ENCODE measurements around the gene LGR6. TPM values are rescaled to one million over a fixed set of nuclear protein-coding genes. Genes with fewer than 3 reads are reported as not detected.

The LGR6 gene
- total and polyA plus RNA-seq, 8 donors: 0.75 to 1.8 (median 1.5) TPM

DNA sequence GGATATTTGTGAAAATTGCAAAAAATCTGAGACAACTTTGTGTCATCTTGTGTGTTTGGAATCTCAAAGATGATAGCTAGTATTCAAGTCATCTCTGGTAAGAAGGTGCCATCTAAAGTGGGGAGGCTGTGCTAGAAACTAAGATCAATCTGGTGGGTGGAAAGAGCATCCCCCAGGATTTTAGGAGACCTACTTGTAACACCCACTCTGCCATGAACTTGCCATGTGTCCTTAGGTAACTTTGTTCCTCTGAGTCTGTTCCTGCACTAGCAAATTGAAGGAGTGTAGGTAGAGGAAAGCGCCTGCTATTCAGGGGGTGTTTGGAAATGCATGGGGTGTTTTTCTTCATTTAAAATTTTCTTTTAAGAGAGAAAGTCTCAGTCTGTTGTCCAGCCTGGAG, 24.4 kb downstream of the LGR6 start:
- peaks cover 0 to 11% of the 10 kb centered on the region in 2 donors for H3K4me1 ChIP-seq
- intact Hi-C loops (cut with DNase I): no loop called here
- no peaks in the 10 kb centered on the region for H3K9me3 ChIP-seq
- DNase-seq (no peak), ATAC-seq (no peak)
- H3K27ac ChIP-seq: no peak overlapping the region
- H3K4me3 ChIP-seq: no peak overlapping the region
- peaks cover 17 to 39% of the 10 kb centered on the region in 2 donors for H3K27me3 ChIP-seq
- TF ChIP-seq, protein P1, sequence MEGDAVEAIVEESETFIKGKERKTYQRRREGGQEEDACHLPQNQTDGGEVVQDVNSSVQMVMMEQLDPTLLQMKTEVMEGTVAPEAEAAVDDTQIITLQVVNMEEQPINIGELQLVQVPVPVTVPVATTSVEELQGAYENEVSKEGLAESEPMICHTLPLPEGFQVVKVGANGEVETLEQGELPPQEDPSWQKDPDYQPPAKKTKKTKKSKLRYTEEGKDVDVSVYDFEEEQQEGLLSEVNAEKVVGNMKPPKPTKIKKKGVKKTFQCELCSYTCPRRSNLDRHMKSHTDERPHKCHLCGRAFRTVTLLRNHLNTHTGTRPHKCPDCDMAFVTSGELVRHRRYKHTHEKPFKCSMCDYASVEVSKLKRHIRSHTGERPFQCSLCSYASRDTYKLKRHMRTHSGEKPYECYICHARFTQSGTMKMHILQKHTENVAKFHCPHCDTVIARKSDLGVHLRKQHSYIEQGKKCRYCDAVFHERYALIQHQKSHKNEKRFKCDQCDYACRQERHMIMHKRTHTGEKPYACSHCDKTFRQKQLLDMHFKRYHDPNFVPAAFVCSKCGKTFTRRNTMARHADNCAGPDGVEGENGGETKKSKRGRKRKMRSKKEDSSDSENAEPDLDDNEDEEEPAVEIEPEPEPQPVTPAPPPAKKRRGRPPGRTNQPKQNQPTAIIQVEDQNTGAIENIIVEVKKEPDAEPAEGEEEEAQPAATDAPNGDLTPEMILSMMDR (IDR thresholded peaks at IDR 0.05): no peak
- H3K36me3 ChIP-seq: no peaks in the 10 kb centered on the region

DNA sequence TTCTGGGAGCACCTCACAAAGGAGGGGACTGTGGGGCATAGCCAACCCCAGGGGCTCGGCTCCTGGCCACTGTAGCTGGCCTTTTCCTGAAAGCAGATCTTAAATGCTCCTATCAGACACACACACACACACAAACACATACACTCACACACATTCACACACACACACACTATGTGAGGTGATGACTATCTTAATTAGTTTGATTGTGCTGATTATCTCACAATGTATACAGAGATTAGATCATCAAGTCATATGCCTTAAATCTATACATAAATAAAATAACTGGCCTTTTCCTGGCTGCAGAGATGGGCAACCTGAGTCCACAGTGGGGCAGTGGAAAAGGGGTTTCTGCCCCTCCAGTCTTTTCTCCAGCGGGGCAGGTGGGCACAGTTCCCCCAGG, 27.1 kb downstream of the LGR6 start:
- Histone ChIP-seq H3K36me3 (no peaks in the 10 kb centered on the region), H3K9me3 (no peaks in the 10 kb centered on the region), H3K27ac (no peak overlapping the region), H3K4me3 (no peak overlapping the region), H3K4me1 (no peaks in the 10 kb centered on the region), H3K27me3 (peaks cover 0 to 11% of the 10 kb centered on the region in 2 donors)
- TF ChIP-seq, protein P1 (IDR thresholded peaks at IDR 0.05): no peak
- ATAC-seq (no peak), DNase-seq (no peak)
- intact Hi-C loops (cut with DNase I): no loop called here

DNA sequence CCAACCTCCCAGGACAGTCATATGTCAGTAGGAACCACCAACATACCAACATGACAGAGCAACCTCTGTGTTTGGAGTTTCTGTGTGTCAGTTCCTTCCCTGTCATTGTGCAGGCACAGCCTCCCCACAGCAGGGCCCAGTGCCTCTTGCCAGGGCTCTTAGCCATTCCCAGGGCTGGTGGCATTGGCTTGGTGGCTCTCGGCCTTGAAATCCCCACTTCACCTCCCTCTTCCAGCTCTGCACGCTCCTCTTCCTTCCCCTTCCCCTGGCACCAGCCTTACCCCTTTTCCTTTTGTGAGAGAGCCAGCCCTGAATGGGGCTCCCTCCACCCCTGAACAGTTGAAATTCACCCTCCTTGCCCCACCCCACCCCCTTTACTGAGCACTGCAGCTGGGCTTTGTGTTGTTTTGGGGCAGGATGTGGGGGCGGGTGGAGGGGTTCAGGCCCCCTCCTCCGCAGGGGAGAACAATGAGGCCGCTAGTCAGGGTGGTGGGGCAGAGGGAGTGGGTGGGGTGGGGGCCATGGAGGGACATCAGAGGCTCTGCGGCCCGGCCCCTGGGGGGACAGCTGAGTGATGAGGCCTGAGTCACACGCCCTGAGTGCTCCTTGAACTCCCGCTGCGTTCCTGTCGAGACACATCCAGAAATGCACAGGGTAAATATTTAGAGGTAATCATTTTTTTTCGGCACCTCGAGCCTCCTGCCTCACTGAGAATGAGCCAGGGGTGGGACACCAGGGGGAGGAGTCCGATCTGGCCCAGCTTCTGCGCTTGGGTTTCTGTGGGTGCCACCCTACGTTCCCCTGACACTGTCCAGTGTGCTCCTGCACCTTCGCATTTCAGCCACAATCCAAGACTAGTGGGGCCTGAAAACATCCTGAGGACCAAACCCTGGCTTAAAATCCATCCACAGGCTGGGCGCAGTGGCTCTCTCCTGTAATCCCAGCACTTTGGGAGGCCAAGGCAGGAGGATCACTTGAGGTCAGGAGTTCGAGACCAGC, 28.6 kb downstream of the LGR6 start:
- H3K27ac ChIP-seq: no peak overlapping the region
- H3K9me3 ChIP-seq: no peaks in the 10 kb centered on the region
- H3K27me3 ChIP-seq: peaks cover 0 to 6% of the 10 kb centered on the region in 2 donors
- TF ChIP-seq, protein P1 (IDR thresholded peaks at IDR 0.05): no peak
- H3K4me3 ChIP-seq: no peak overlapping the region
- H3K36me3 ChIP-seq: no peaks in the 10 kb centered on the region
- no peaks in the 10 kb centered on the region for H3K4me1 ChIP-seq
- intact Hi-C loops (cut with DNase I): no loop called here
- no peak for DNase-seq
- no peak for ATAC-seq

DNA sequence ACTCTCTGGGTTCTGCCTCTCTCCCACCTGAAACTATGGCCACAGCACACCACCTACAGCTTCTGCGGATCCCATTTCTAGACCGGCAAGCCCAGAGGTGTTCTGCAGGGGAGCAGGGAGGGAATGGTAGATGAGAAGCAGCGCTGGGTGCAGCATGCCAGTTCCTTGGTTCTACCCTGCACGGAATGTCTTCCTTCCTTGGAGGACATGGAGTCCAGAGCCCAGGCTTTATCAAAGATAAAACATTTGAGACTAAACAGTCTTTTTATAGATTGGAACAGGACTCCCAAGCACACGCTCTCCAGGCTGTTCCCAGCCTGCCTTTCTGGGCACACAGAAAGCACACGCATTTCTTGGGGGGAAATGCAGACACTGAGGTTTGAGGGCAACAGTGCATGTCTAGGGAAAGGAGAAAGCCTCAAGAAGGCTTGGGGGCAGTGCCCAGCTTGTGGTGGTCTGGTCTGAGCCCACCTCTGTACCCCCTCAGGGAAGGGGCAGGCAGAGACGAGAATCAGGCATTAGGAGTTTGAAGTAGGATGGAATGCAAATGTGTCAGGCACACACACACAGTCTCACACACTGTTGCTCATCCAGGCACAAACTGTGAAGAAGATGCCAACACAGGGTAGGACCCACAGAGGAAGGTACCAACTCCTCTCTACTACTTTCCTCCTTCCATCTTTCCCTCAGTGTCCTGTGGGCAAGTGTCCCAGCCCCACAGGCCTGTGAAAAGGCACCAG, 29.7 kb downstream of the LGR6 start:
- H3K27ac ChIP-seq: no peak overlapping the region
- no peaks in the 10 kb centered on the region for H3K9me3 ChIP-seq
- no peaks in the 10 kb centered on the region for H3K36me3 ChIP-seq
- intact Hi-C loops (cut with DNase I): no loop called here
- no peaks in the 10 kb centered on the region for H3K4me1 ChIP-seq
- H3K27me3 ChIP-seq: peaks cover 0 to 4% of the 10 kb centered on the region in 2 donors
- no peak overlapping the region for H3K4me3 ChIP-seq
- TF ChIP-seq, protein P1 (IDR thresholded peaks at IDR 0.05): no peak
- no peak for ATAC-seq
- no peak for DNase-seq

DNA sequence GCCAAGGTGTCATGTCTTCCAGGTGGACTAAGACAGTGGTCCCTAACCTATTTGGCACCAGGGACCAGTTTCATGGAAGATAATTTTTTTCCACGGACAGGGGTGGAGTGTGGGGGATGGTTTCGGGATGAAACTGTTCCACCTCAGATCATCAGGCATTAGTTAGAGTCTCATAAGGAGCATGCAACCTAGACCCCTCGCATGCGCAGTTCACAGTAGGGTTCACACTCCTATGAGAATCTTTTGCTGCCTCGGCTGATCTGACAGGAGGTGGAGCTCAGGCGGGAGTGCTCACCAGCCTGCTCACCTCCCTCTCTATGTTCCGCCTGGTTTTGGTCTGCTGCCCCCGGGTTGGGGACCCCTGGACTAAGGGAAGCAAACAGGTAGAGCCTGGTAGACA, 30.9 kb downstream of the LGR6 start:
- intact Hi-C loops (cut with DNase I): no loop called here
- no peak for ATAC-seq
- H3K27me3 ChIP-seq: no peaks in the 10 kb centered on the region

More for the DNA sequence above, 30.9 kb downstream of the LGR6 start:
- no peak for DNase-seq
- TF ChIP-seq, protein P1 (IDR thresholded peaks at IDR 0.05): no peak
- Histone ChIP-seq H3K27ac (no peak overlapping the region), H3K4me3 (no peak overlapping the region), H3K9me3 (no peaks in the 10 kb centered on the region), H3K36me3 (no peaks in the 10 kb centered on the region), H3K4me1 (no peaks in the 10 kb centered on the region)
